Measurements from ENCODE around the gene RNF144A. TPM values are rescaled to one million over a fixed set of nuclear protein-coding genes. Genes with fewer than 3 reads are reported as not detected.

The RNF144A gene
- total and polyA plus RNA-seq, 2 donors = 4.0 to 8.9 TPM

- Histone ChIP-seq H3K4me1 (ENCODE audit: control insufficient read depth in 2 of 2, insufficient read depth in 2 of 2, low read length in 2 of 2) (peaks cover 0 to 2% of the 10 kb centered on the region in 2 donors), H3K36me3 (ENCODE audit: control insufficient read depth in 2 of 2, insufficient read depth in 2 of 2, low read length in 1 of 2) (peaks cover 4 to 7% of the 10 kb centered on the region in 2 donors), H3K4me3 (ENCODE audit: low read length in 2 of 2) (no peak overlapping the region), H3K9me3 (ENCODE audit: control insufficient read depth in 2 of 2, insufficient read depth in 1 of 2, low read length in 1 of 2) (no peaks in the 10 kb centered on the region), H3K27me3 (ENCODE audit: control insufficient read depth in 2 of 2, insufficient read depth in 1 of 2, low read length in 1 of 2) (no peaks in the 10 kb centered on the region), H3K27ac (ENCODE audit: low read depth in 1 of 2, low read length in 1 of 2) (no peak overlapping the region)
- 88% methylated on average over 12 of the region's 12 CpGs for WGBS
- DNase-seq (ENCODE audit: low read depth in 6 of 9, low spot score in 9 of 9) = no peak
These were observed 98.1 kb downstream of the RNF144A start for GRCh38 chr2:7015007-7015950.

- no peak overlapping the region for H3K4me3 ChIP-seq (ENCODE audit: low read length in 2 of 2)
- DNase-seq (ENCODE audit: low read depth in 6 of 9, low spot score in 9 of 9) = no peak
- no peaks in the 10 kb centered on the region for H3K27me3 ChIP-seq (ENCODE audit: control insufficient read depth in 2 of 2, insufficient read depth in 1 of 2, low read length in 1 of 2)
- no peaks in the 10 kb centered on the region for H3K9me3 ChIP-seq (ENCODE audit: control insufficient read depth in 2 of 2, insufficient read depth in 1 of 2, low read length in 1 of 2)
- H3K36me3 ChIP-seq (ENCODE audit: control insufficient read depth in 2 of 2, insufficient read depth in 2 of 2, low read length in 1 of 2) = peaks cover 10 to 16% of the 10 kb centered on the region in 2 donors
- 98% methylated on average over 3 of the region's 3 CpGs for WGBS
- H3K27ac ChIP-seq (ENCODE audit: low read depth in 1 of 2, low read length in 1 of 2) = no peak overlapping the region
- no peaks in the 10 kb centered on the region for H3K4me1 ChIP-seq (ENCODE audit: control insufficient read depth in 2 of 2, insufficient read depth in 2 of 2, low read length in 2 of 2)
These were observed 98.9 kb downstream of the RNF144A start for GRCh38 chr2:7016148-7016547.

GRCh38 chr2:7016601-7017211, 99.5 kb downstream of the RNF144A start:
- H3K36me3 ChIP-seq (ENCODE audit: control insufficient read depth in 2 of 2, insufficient read depth in 2 of 2, low read length in 1 of 2) = peaks cover 13 to 21% of the 10 kb centered on the region in 2 donors
- H3K4me1 ChIP-seq (ENCODE audit: control insufficient read depth in 2 of 2, insufficient read depth in 2 of 2, low read length in 2 of 2) = no peaks in the 10 kb centered on the region
- H3K9me3 ChIP-seq (ENCODE audit: control insufficient read depth in 2 of 2, insufficient read depth in 1 of 2, low read length in 1 of 2) = no peaks in the 10 kb centered on the region
- WGBS = 91% methylated on average over 11 of the region's 11 CpGs
- H3K4me3 ChIP-seq (ENCODE audit: low read length in 2 of 2) = no peak overlapping the region
- no peak overlapping the region for H3K27ac ChIP-seq (ENCODE audit: low read depth in 1 of 2, low read length in 1 of 2)
- H3K27me3 ChIP-seq (ENCODE audit: control insufficient read depth in 2 of 2, insufficient read depth in 1 of 2, low read length in 1 of 2) = no peaks in the 10 kb centered on the region
- no peak for DNase-seq (ENCODE audit: low read depth in 6 of 9, low spot score in 9 of 9)

GRCh38 chr2:7017671-7018281, 100.6 kb downstream of the RNF144A start:
- Histone ChIP-seq H3K27me3 (ENCODE audit: control insufficient read depth in 2 of 2, insufficient read depth in 1 of 2, low read length in 1 of 2) (no peaks in the 10 kb centered on the region), H3K4me3 (ENCODE audit: low read length in 2 of 2) (no peak overlapping the region), H3K36me3 (ENCODE audit: control insufficient read depth in 2 of 2, insufficient read depth in 2 of 2, low read length in 1 of 2) (peaks cover 13 to 25% of the 10 kb centered on the region in 2 donors), H3K27ac (ENCODE audit: low read depth in 1 of 2, low read length in 1 of 2) (no peak overlapping the region), H3K9me3 (ENCODE audit: control insufficient read depth in 2 of 2, insufficient read depth in 1 of 2, low read length in 1 of 2) (no peaks in the 10 kb centered on the region), H3K4me1 (ENCODE audit: control insufficient read depth in 2 of 2, insufficient read depth in 2 of 2, low read length in 2 of 2) (no peaks in the 10 kb centered on the region)
- DNase-seq (ENCODE audit: low read depth in 6 of 9, low spot score in 9 of 9) = no peak
- 97% methylated on average over 14 of the region's 14 CpGs for WGBS

- no peak for DNase-seq (ENCODE audit: low read depth in 6 of 9, low spot score in 9 of 9)
- H3K9me3 ChIP-seq (ENCODE audit: control insufficient read depth in 2 of 2, insufficient read depth in 1 of 2, low read length in 1 of 2) = no peaks in the 10 kb centered on the region
- H3K36me3 ChIP-seq (ENCODE audit: control insufficient read depth in 2 of 2, insufficient read depth in 2 of 2, low read length in 1 of 2) = peaks cover 13 to 25% of the 10 kb centered on the region in 2 donors
- no peaks in the 10 kb centered on the region for H3K27me3 ChIP-seq (ENCODE audit: control insufficient read depth in 2 of 2, insufficient read depth in 1 of 2, low read length in 1 of 2)
- 93% methylated on average over 12 of the region's 12 CpGs for WGBS
- H3K27ac ChIP-seq (ENCODE audit: low read depth in 1 of 2, low read length in 1 of 2) = no peak overlapping the region
- H3K4me3 ChIP-seq (ENCODE audit: low read length in 2 of 2) = no peak overlapping the region
- H3K4me1 ChIP-seq (ENCODE audit: control insufficient read depth in 2 of 2, insufficient read depth in 2 of 2, low read length in 2 of 2) = no peaks in the 10 kb centered on the region
These were observed 101.1 kb downstream of the RNF144A start for GRCh38 chr2:7018282-7018701.

- 94% methylated on average over 5 of the region's 5 CpGs for WGBS
- no peak overlapping the region for H3K27ac ChIP-seq (ENCODE audit: low read depth in 1 of 2, low read length in 1 of 2)
- H3K9me3 ChIP-seq (ENCODE audit: control insufficient read depth in 2 of 2, insufficient read depth in 1 of 2, low read length in 1 of 2) = no peaks in the 10 kb centered on the region
- no peaks in the 10 kb centered on the region for H3K4me1 ChIP-seq (ENCODE audit: control insufficient read depth in 2 of 2, insufficient read depth in 2 of 2, low read length in 2 of 2)
- H3K27me3 ChIP-seq (ENCODE audit: control insufficient read depth in 2 of 2, insufficient read depth in 1 of 2, low read length in 1 of 2) = no peaks in the 10 kb centered on the region
- no peak overlapping the region for H3K4me3 ChIP-seq (ENCODE audit: low read length in 2 of 2)
- peaks cover 13 to 25% of the 10 kb centered on the region in 2 donors for H3K36me3 ChIP-seq (ENCODE audit: control insufficient read depth in 2 of 2, insufficient read depth in 2 of 2, low read length in 1 of 2)
- DNase-seq (ENCODE audit: low read depth in 6 of 9, low spot score in 9 of 9) = no peak
These were observed 101.6 kb downstream of the RNF144A start for GRCh38 chr2:7018767-7019166.

- H3K4me1 ChIP-seq (ENCODE audit: control insufficient read depth in 2 of 2, insufficient read depth in 2 of 2, low read length in 2 of 2) = no peaks in the 10 kb centered on the region
- no peak for DNase-seq (ENCODE audit: low read depth in 6 of 9, low spot score in 9 of 9)
- peaks cover 13 to 25% of the 10 kb centered on the region in 2 donors for H3K36me3 ChIP-seq (ENCODE audit: control insufficient read depth in 2 of 2, insufficient read depth in 2 of 2, low read length in 1 of 2)
- H3K4me3 ChIP-seq (ENCODE audit: low read length in 2 of 2) = no peak overlapping the region
- H3K27ac ChIP-seq (ENCODE audit: low read depth in 1 of 2, low read length in 1 of 2) = no peak overlapping the region
- H3K9me3 ChIP-seq (ENCODE audit: control insufficient read depth in 2 of 2, insufficient read depth in 1 of 2, low read length in 1 of 2) = no peaks in the 10 kb centered on the region
- 95% methylated on average over 17 of the region's 17 CpGs for WGBS
- H3K27me3 ChIP-seq (ENCODE audit: control insufficient read depth in 2 of 2, insufficient read depth in 1 of 2, low read length in 1 of 2) = no peaks in the 10 kb centered on the region
These were observed 102.0 kb downstream of the RNF144A start for GRCh38 chr2:7019191-7019590.

- no peak overlapping the region for H3K4me3 ChIP-seq (ENCODE audit: low read length in 2 of 2)
- peaks cover 13 to 32% of the 10 kb centered on the region in 2 donors for H3K36me3 ChIP-seq (ENCODE audit: control insufficient read depth in 2 of 2, insufficient read depth in 2 of 2, low read length in 1 of 2)
- WGBS = 99% methylated on average over 6 of the region's 6 CpGs
- no peak for DNase-seq (ENCODE audit: low read depth in 6 of 9, low spot score in 9 of 9)
- H3K4me1 ChIP-seq (ENCODE audit: control insufficient read depth in 2 of 2, insufficient read depth in 2 of 2, low read length in 2 of 2) = no peaks in the 10 kb centered on the region
- H3K27ac ChIP-seq (ENCODE audit: low read depth in 1 of 2, low read length in 1 of 2) = no peak overlapping the region
- H3K9me3 ChIP-seq (ENCODE audit: control insufficient read depth in 2 of 2, insufficient read depth in 1 of 2, low read length in 1 of 2) = no peaks in the 10 kb centered on the region
- no peaks in the 10 kb centered on the region for H3K27me3 ChIP-seq (ENCODE audit: control insufficient read depth in 2 of 2, insufficient read depth in 1 of 2, low read length in 1 of 2)
These were observed 102.8 kb downstream of the RNF144A start for GRCh38 chr2:7020059-7020458.

GRCh38 chr2:7020468-7020867, 103.3 kb downstream of the RNF144A start:
- Histone ChIP-seq H3K9me3 (ENCODE audit: control insufficient read depth in 2 of 2, insufficient read depth in 1 of 2, low read length in 1 of 2) (no peaks in the 10 kb centered on the region), H3K36me3 (ENCODE audit: control insufficient read depth in 2 of 2, insufficient read depth in 2 of 2, low read length in 1 of 2) (peaks cover 13 to 34% of the 10 kb centered on the region in 2 donors), H3K4me1 (ENCODE audit: control insufficient read depth in 2 of 2, insufficient read depth in 2 of 2, low read length in 2 of 2) (no peaks in the 10 kb centered on the region), H3K4me3 (ENCODE audit: low read length in 2 of 2) (no peak overlapping the region), H3K27me3 (ENCODE audit: control insufficient read depth in 2 of 2, insufficient read depth in 1 of 2, low read length in 1 of 2) (no peaks in the 10 kb centered on the region), H3K27ac (ENCODE audit: low read depth in 1 of 2, low read length in 1 of 2) (no peak overlapping the region)
- 98% methylated on average over 8 of the region's 8 CpGs for WGBS
- no peak for DNase-seq (ENCODE audit: low read depth in 6 of 9, low spot score in 9 of 9)

Measured in thymus (tissue), 11 donors.